ENCODE measurements around the gene RNASEL. TPM values are rescaled to one million over a fixed set of nuclear protein-coding genes. Genes with fewer than 3 reads are reported as not detected.
A peak's percentile ranks its signal among the peaks of the same experiment; 100 is the strongest.

The RNASEL gene
- total RNA-seq, 2 donors from 2014 or later, result 3.6 to 5.2 TPM

DNA sequence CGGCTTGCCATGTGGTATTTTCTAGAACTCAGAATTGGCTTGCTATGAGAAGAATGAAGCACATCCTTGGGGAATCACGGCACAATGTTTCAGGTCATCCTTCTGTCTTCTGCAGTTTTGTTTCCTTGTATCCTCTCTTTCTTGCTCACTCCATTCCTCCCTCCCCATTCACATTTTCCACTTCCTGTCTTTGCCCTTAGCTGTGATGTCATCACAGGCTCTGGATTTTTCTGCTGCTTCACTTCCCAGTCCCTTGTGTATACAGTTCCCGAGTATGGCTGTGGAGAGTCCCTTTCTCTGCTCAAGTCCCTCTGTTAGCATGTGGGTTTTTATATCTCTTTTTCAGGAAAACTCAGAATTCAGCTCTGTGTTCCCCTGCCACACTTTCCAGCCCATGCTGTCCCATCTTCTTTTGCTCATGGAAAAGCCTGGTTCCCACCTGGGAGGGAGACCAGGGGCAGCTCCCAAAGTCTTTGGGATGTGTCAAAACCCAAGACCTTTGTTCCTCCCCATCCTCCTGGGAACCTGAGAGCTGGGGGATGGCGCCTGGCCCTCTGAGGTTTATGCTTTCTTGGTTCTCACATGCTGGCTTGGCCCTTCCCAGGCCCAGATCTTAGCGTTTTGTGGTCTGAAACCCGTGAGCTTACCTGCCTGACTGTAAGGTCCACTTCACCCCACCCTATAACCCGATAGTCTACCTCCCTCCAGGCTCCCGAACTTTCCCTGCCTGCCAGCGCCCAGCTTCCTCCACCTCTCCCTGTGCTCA is 20.0 kb upstream of the RNASEL start:
- H3K36me3 Mint-ChIP-seq, result no peaks in the 10 kb centered on the region
- ATAC-seq (no peak), DNase-seq (ENCODE audit: low spot score in 2 of 2) (no peak)
- peak overlapping the region in 1 of 2 donors; percentile 3 for H3K27ac Mint-ChIP-seq
- H3K9me3 Mint-ChIP-seq, result no peaks in the 10 kb centered on the region

DNA sequence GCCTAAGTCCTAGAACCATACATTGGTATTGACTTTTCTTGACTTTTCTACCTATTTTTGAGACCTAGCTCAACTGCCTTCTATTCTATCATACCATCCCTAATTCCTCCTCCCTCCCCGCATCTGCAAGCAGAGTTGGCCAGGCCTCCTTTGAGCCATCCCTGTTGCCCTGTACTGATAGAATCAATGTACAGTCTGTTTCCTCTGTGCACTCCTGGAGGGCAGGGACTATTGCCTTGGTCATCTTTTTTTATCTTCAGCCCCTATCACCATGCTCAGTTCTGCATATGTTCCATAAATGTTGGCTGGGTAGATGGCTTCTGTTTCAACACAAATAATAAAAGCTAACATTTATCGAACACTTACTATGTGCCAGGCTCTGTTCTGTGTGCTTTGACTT is 19.2 kb upstream of the RNASEL start:
- DNase-seq (ENCODE audit: low spot score in 2 of 2), result no peak
- Mint-ChIP-seq H3K9me3 (no peaks in the 10 kb centered on the region), H3K27ac (no peak overlapping the region), H3K36me3 (no peaks in the 10 kb centered on the region)
- no peak for ATAC-seq

DNA sequence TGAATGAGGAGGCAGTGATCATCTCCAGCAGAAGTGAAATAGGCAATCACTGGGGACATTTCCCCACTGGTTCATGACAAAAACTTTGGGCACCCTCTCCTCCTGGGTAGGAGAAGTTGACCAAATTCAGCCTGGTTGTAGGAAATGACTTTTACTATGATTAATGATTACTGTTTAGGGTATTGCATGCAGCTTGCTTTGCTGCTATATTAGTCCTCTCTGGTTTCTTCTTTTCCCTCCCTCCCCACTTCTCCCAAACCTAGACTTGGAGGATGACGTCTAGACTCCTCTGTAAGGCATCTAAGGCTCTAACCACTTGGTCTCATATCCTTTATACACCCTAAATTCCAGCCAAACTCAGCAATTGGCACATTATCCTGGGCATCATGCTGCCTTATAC is 18.5 kb upstream of the RNASEL start:
- no peak overlapping the region for H3K27ac Mint-ChIP-seq
- H3K9me3 Mint-ChIP-seq, result no peaks in the 10 kb centered on the region
- DNase-seq (ENCODE audit: low spot score in 2 of 2) (no peak), ATAC-seq (no peak)
- H3K36me3 Mint-ChIP-seq, result no peaks in the 10 kb centered on the region

DNA sequence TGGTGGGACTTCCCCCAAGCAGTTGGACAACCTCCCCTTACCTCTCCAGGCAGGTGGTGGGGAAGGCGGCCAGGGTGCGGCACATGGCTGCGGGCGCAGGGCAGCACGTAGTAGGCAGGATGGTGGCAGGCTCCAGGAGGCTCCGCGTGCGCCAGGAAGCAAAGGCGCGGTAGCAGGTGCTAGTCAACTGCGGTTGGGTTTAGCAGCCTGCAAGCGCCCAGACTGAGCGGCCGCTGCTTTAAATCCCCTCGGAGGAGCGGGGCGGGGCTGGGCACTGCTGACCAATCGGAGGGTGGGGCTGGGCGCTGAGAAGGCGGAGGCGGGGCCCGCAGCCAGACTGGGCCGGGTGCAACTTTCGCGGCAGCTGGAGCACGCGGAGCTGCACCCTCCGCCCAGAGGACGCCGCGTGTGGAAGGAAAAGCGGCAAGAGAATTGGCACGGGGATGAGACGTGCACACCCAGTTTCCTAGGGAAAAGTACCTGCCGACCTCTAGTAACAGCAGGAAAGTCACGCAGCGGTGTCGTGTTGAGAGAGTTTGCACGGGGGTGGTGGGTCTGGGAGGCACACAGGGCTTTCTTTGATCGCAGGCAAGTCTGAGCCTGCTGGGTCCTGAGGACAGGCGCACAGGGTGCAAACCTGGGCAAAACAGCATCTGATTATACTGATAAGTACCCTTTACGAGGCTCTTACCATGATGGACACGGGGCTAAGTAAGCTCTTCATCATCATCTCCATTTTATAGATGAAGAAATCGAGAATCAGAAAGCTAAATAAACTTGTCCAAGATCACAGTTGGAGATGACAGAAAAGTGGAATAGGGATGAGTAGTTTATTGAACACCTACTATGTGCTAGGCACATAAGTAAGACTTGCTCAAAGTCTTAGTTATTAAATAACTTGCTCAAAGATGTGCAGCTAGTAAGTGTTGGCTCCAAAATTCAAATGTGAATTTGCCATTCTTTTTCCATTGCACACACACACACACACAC is 15.4 kb upstream of the RNASEL start, which contains the start of gene RGS16:
Gene RGS16, minus strand, starts transcription at position 215 of the 990 bp plus-strand sequence. Its CDS starts 130 bp downstream, at position 85.
- DNase-seq (ENCODE audit: low spot score in 2 of 2), result peak; percentile 93 to 96
- peak; percentile 87 to 92 for ATAC-seq
- Mint-ChIP-seq H3K9me3 (no peaks in the 10 kb centered on the region), H3K36me3 (peaks cover 5 to 6% of the 10 kb centered on the region in 2 donors), H3K27ac (no peak within 1 kb of the TSS)

DNA sequence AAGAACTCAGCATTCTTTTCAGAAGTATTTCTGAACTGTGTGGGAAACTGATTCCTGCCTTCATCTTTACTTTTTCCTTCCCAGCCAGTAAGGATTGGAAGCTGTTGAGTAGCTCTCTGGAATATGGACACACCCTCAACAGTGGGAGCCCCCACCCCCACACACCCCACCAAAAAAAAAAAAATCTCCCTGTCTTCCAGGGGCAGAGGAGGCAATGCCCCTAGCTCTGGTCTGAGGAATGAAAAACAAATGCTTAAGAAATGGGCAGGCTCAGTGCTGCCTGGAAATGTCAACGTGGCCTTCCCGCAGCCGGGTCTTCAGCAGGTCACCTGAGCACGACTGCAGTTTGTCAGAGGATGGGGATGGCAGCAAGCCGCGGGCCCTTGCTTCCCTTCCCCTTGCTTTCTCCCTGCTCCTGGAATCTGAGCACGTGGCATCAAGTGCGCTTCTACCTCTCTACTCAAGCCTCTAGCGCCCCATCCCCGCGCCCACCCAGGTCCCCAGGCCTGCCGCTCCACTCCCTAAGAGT is 14.7 kb upstream of the RNASEL start:
- Mint-ChIP-seq H3K9me3 (no peaks in the 10 kb centered on the region), H3K27ac (no peak overlapping the region), H3K36me3 (peaks cover 10 to 11% of the 10 kb centered on the region in 2 donors)
- peak in 1 of 2 donors; percentile 17 for ATAC-seq
- DNase-seq (ENCODE audit: low spot score in 2 of 2), result no peak

DNA sequence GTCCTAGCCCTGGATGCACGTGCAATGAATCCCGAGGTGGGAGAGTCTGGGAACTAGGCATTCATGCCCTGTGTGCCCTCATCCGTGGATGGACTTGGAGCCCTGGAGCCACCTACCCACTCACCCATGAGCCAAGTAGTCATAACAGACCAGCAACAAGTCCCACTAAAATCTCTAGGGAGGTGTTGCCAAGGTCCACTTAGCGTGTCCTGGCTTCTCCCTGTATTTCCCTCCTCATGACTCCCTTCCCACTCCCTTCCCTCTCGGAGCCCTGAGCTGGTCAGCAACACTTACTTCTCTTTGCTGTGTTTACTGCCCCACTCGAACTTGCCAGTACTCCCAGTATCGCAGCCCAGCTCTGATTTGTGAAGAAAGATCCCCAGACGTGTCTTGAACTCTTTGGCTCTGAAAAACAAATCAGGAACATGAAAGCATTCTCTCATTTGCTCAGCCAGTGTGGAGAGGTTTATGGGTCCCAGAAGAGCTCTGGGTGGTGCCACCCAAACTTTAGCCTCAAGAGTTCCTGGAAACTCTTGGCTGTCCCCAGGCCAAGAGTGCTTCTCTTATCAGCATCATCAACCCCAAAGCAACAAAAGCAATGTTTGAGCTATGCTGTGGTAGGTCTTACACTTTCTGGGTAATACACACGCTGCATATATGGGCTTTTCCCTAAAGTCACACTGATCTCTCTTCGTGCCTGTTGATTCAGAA is 14.0 kb upstream of the RNASEL start:
- Mint-ChIP-seq H3K27ac (no peak overlapping the region), H3K36me3 (peaks cover 10 to 11% of the 10 kb centered on the region in 2 donors), H3K9me3 (no peaks in the 10 kb centered on the region)
- DNase-seq (ENCODE audit: low spot score in 2 of 2) (no peak), ATAC-seq (peak; percentile 11 to 69)

DNA sequence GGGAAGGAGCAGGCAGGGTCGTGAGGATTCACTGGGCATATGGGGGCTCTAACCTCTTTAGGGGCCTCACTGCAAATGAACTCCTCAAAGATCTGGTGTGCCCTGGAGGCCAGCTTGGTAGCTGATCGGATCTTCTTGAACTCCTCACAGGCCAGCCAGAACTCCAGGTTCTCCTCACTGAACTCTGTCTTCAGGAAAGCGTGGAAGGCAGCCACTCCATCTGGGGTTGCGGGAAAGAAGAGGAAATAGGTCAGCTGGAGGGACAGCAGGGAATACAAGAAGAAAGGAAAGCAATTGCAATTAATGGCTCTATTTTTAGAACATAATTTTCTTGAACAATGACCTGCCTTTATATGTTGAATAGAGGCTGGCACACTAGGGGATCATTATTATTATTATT is 12.9 kb upstream of the RNASEL start:
- Mint-ChIP-seq H3K36me3 (peaks cover 10 to 11% of the 10 kb centered on the region in 2 donors), H3K27ac (no peak overlapping the region), H3K9me3 (no peaks in the 10 kb centered on the region)
- ATAC-seq (no peak), DNase-seq (ENCODE audit: low spot score in 2 of 2) (no peak)

DNA sequence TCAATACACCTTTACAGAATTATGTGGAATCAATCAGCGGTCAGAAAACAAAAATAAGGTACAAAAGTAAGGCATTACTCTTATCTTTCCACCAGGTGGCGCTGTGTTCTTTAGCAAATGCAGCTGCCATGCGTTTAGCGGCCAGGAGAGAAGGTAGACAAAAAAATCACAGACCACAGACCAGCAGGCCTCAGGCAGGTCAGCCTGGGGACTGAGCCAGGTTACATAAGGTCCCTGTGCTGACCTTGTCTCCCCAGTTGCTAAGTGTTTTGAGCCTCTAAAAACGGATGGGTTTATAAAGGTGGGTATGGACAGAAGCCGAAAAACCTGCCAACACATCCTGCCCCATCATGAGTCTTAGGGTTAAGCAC is 12.3 kb upstream of the RNASEL start:
- DNase-seq (ENCODE audit: low spot score in 2 of 2) (peak in 1 of 2 donors; percentile 81), ATAC-seq (no peak)
- Mint-ChIP-seq H3K9me3 (no peaks in the 10 kb centered on the region), H3K36me3 (peaks cover 10 to 11% of the 10 kb centered on the region in 2 donors), H3K27ac (no peak overlapping the region)

DNA sequence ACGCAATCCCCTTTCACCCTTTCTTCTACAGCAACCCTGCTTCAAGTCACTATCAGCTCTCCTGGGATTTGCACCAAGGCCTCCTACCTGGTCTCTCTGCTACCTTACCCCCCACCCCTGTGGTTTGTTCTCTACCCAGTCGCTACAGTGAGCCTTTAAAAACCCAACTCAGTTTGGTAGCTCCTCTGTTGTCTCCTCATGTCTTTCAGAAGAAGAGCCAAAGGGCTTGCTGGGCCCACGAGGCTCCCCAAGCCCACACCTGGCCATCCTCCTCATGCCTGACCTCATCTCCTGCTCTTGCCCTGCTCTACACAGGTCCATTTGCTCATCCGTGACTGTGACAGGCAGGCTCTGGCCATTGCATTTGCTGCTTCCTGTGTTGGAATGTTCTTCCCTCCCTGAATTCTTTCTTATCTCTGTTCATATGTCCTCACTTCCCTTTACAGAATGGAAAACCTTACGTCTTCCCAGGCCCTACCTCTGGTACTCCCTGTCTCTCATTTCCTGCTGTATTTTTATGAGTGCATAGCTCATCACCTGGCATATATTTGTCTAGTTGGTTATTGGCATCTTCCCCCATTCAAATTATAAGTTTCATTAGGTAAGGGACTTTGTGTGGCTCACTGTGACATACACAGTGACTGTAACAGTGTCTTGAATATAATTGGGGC is 11.8 kb upstream of the RNASEL start:
- H3K27ac Mint-ChIP-seq, result no peak overlapping the region
- ATAC-seq (no peak), DNase-seq (ENCODE audit: low spot score in 2 of 2) (no peak)
- peaks cover 10 to 11% of the 10 kb centered on the region in 2 donors for H3K36me3 Mint-ChIP-seq
- no peaks in the 10 kb centered on the region for H3K9me3 Mint-ChIP-seq

DNA sequence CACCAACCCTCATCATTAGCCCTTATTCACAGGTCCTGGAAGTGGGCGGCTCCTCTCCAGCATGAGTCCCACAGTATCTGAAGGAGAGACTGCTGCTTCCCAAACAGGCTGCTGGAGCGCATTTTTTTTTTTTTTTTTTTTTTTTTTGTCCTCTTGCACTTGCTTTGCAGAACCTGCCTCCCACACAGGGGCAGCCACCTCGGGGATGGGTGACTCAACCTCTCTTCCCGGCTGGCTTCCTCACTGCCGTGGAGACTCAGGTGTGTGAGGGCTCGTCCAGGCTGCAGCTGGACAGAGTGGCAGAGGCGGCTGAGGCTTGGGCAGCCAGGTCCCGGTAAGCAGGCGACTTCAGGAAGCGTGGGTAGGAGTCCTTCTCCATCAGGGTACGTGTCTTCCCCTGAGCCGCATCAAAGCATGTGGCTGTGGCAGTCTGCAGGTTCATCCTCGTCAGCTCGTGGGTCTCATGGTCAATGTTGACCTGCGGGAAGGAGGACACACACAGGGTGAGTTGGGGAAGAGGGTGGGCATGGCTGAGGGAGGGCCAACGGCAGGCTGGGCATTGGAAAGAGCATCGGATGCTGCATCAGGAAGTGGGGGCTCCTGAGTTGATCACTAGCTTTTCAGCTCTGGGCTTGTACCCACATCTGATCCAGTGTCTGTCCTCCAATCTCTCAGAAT is 11.1 kb upstream of the RNASEL start:
- DNase-seq (ENCODE audit: low spot score in 2 of 2), result no peak
- peaks cover 10 to 11% of the 10 kb centered on the region in 2 donors for H3K36me3 Mint-ChIP-seq
- no peaks in the 10 kb centered on the region for H3K9me3 Mint-ChIP-seq
- ATAC-seq, result no peak
- peak overlapping the region in 1 of 2 donors; percentile 9 for H3K27ac Mint-ChIP-seq

DNA sequence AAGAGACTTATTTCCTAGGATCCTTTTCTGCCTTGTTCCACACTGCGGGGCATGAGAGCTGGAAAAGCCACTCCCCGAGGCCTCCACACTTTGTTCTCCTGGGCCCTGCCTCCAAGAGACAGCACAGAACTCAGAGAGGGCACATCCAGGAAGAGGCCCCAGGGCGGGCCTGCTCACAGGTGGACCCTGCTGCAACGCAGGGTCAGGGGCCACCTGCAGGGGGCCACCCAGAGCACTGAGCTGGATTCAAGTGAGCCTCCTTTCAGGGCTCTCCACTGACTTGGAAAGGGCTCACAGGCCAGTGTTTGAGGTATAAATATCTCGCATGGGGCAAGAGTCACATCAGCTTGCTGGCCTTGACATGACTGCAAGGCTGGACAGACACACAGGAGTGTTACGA is 10.3 kb upstream of the RNASEL start:
- Mint-ChIP-seq H3K9me3 (no peaks in the 10 kb centered on the region), H3K36me3 (peaks cover 10 to 11% of the 10 kb centered on the region in 2 donors)

DNA sequence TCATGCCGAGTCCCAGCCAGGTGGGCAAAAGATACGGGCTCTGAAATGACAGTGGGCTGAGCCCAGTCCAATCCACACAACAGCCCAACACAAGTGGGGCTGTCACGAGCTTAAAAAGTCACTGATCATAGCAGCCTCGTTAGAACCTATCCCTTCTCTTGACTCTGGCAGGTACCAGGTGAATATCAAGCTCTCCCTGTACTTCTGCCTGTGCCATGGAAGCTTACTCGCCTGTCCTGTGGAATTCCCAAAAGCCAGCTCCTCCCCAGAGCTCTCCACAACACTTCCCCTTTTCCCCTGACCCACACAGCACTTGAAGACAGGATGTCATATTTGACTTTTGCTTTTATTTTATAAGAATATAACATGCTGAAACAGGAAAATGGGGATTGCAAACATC is 9.2 kb upstream of the RNASEL start:
- ATAC-seq (no peak), DNase-seq (ENCODE audit: low spot score in 2 of 2) (no peak)
- H3K9me3 Mint-ChIP-seq, result no peaks in the 10 kb centered on the region
- H3K36me3 Mint-ChIP-seq, result peaks cover 10 to 11% of the 10 kb centered on the region in 2 donors
- H3K27ac Mint-ChIP-seq, result peak overlapping the region in 1 of 2 donors; percentile 9

More for the DNA sequence above, 10.3 kb upstream of the RNASEL start:
- H3K27ac Mint-ChIP-seq, result peak overlapping the region; percentile 9 to 24
- DNase-seq (ENCODE audit: low spot score in 2 of 2) (peak in 1 of 2 donors; percentile 61), ATAC-seq (no peak)

DNA sequence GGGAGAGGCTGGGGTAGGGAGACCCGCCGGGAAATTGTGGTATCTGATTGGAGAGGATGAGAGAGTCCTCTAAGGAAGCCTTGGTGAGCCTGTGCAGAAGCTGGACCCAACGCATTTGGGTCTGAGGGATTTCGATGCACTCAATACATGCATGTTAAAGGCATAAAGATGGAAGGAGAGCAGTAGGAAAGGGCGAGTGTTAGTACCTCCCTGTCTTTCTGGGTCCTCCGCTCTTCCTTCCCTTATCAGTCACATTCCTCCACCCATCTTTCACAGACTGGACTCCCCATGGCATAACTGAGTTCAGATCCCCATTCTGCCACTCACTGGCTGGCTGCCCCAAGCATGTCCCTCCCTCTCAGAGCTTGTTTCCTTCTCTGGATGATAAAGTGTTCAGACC is 7.9 kb upstream of the RNASEL start:
- H3K27ac Mint-ChIP-seq, result no peak overlapping the region
- DNase-seq (ENCODE audit: low spot score in 2 of 2), result no peak
- no peak for ATAC-seq
- no peaks in the 10 kb centered on the region for H3K9me3 Mint-ChIP-seq
- H3K36me3 Mint-ChIP-seq, result peaks cover 10 to 11% of the 10 kb centered on the region in 2 donors

DNA sequence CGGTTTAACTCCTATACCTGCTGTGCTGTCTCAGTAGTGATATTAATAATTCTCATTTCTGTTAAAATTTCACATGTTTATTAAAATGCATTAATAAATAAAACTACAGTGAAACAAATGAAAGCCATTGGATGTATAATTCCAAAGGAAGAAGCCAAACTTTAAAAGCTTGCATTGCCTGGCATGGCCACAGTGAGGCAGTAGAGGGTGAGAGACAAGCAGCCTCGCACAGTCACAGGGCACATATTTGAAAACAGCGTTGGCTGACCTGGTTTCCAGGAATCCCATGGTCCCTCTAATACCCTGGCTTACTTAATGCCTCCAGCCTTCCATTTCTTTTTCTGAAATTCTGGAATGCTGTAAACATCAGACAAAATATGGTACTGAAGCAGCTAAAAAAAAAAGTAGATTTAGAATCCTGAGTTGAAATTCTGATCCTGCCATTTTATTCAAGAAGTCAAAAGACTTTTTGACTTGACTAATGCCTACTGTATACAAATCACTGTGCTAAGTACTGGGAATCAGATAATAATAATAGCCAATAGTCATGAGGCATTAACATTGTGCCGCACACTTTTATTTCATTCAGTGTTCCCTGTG is 6.7 kb upstream of the RNASEL start:
- peak; percentile 46 to 60 for ATAC-seq
- H3K9me3 Mint-ChIP-seq, result no peaks in the 10 kb centered on the region
- H3K36me3 Mint-ChIP-seq, result peaks cover 10 to 11% of the 10 kb centered on the region in 2 donors
- H3K27ac Mint-ChIP-seq, result peak overlapping the region in 1 of 2 donors; percentile 12
- DNase-seq (ENCODE audit: low spot score in 2 of 2), result peak in 1 of 2 donors; percentile 76

DNA sequence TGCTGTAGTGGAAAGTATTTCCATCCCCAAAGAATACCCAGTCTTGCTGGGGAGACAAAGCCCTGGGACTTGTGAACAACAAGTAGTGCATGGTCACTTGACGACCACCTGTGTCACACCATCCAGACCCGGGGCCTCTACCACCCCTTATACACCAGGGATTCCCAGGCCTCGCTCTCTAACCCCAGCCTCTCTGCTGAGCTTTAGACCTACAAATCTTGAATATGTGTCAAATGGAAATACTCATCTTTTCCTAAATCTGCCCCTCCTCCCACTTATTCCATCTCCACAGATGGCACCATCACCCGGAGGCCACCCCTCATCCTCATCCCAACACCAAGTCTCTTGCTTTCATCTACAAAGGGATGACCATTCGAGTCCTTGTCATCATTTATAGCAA is 875 bp upstream of the RNASEL start:
- no peak for DNase-seq (ENCODE audit: low spot score in 2 of 2)
- Mint-ChIP-seq H3K36me3 (peaks cover 8 to 13% of the 10 kb centered on the region in 2 donors), H3K9me3 (no peaks in the 10 kb centered on the region), H3K27ac (peak overlapping the region in 1 of 2 donors; percentile 92)
- ATAC-seq, result no peak
